ENCODE measurements around the gene GMPPB.

GRCh38 chr3:49721896-49722781 is 1.6 kb downstream of the GMPPB start:
- TF ChIP-seq CTCF (conservative IDR thresholded peaks at IDR 0.05): no peak
- TF ChIP-seq ZFX (IDR thresholded peaks at IDR 0.05): no peak

All from C4-2B (cell line).